DND-41 (cell line): Measurements from ENCODE around the gene P4HB.

Source experiments
- ATAC-seq: fragments of 200-7000 bp; cut with Tn5 transposase; 3 replicates; pipeline ENCODE4 v1.9.1; 2021; ENCODE audit warnings: low read depth; ENCODE audit not compliant: insufficient read depth
- DNase-seq: peaks from one replicate; pipeline ENCODE4 v3.0.0-alpha.2; 2020
- H2AFZ ChIP-seq: 2 replicates; pipeline ENCODE4 v1.6.0; 2012; ENCODE audit warnings: low read depth, low read length
- H3K27ac ChIP-seq: 2 replicates; pipeline ENCODE4 v1.5.1; 2012; ENCODE audit warnings: low read length, inconsistent platforms
- H3K27me3 ChIP-seq: fragments of 200-600 bp; sonication (generic); 2 replicates; pipeline ENCODE4 v1.6.0; 2012; ENCODE audit warnings: low read length, mild to moderate bottlenecking, inconsistent platforms; ENCODE audit not compliant: insufficient read depth, poor library complexity
- H3K36me3 ChIP-seq: 2 replicates; pipeline ENCODE4 v1.5.1; 2012; ENCODE audit warnings: low read length, inconsistent platforms; ENCODE audit not compliant: insufficient read depth
- H3K4me1 ChIP-seq: 2 replicates; pipeline ENCODE4 v1.5.1; 2012; ENCODE audit warnings: mild to moderate bottlenecking, low read length; ENCODE audit not compliant: insufficient read depth
- H3K4me2 ChIP-seq: 2 replicates; pipeline ENCODE4 v1.6.0; 2012; ENCODE audit warnings: mild to moderate bottlenecking, moderate library complexity, low read length, inconsistent platforms; ENCODE audit not compliant: insufficient read depth
- H3K4me3 ChIP-seq, 2 experiments: fragments of 200-600 bp in 1 of 2; shearing (Covaris generic) in 1 of 2; 2 replicates each; pipeline ENCODE4 v1.5.1; 2012 to 2016; ENCODE audit warnings: inconsistent platforms in 2 of 2, low read length in 2 of 2, mild to moderate bottlenecking in 2 of 2, low read depth in 1 of 2, moderate library complexity in 1 of 2
- H3K79me2 ChIP-seq: 2 replicates; pipeline ENCODE4 v1.6.0; 2012; ENCODE audit warnings: low read length, inconsistent platforms; ENCODE audit not compliant: insufficient read depth
- H3K9ac ChIP-seq: 2 replicates; pipeline ENCODE4 v1.6.0; 2012; ENCODE audit warnings: low read depth, mild to moderate bottlenecking, inconsistent platforms, low read length, moderate library complexity
- H3K9me3 ChIP-seq: 2 replicates; pipeline ENCODE4 v1.5.1; 2012; ENCODE audit warnings: low read length, moderate library complexity, mild to moderate bottlenecking, inconsistent platforms; ENCODE audit not compliant: insufficient read depth, severe bottlenecking
- H4K20me1 ChIP-seq: 2 replicates; pipeline ENCODE4 v1.6.0; 2012; ENCODE audit warnings: low read length; ENCODE audit not compliant: insufficient read depth
- EZH2 ChIP-seq: IDR thresholded peaks from 3 replicates; pipeline ENCODE4 v1.6.1; 2012; ENCODE audit warnings: borderline replicate concordance, low read depth, mild to moderate bottlenecking, moderate library complexity, low read length, inconsistent platforms; ENCODE audit not compliant: severe bottlenecking
- TF ChIP-seq, protein P1 (sequence below): IDR thresholded peaks from 2 replicates; pipeline ENCODE4 v1.5.1; 2012; ENCODE audit warnings: borderline replicate concordance, low read length, moderate library complexity, mild to moderate bottlenecking; ENCODE audit not compliant: poor library complexity, severe bottlenecking; ENCODE audit errors: extremely low read depth

P4HB gene

GRCh38 chr17:81901167-81902022 is 41.1 kb upstream of the P4HB start:
- H2AFZ ChIP-seq: no peak overlapping the region
- DNase-seq (no peak), ATAC-seq (no peak)
- no peaks in the 10 kb centered on the region for H3K9me3 ChIP-seq
- no peaks in the 10 kb centered on the region for H3K4me1 ChIP-seq
- H3K79me2 ChIP-seq: peaks cover 13% of the 10 kb centered on the region; the same call in 1 of the 2 replicates
- H3K9ac ChIP-seq: no peak overlapping the region
- H3K4me3 ChIP-seq: no peak overlapping the region
- peaks cover 77% of the 10 kb centered on the region for H3K36me3 ChIP-seq
- H4K20me1 ChIP-seq: peaks cover 8% of the 10 kb centered on the region; the same call in 1 of the 2 replicates
- H3K4me2 ChIP-seq: no peak overlapping the region
- H3K27ac ChIP-seq: no peak overlapping the region
- H3K27me3 ChIP-seq: no peaks in the 10 kb centered on the region
- no peak for TF ChIP-seq EZH2
- TF ChIP-seq, protein P1, sequence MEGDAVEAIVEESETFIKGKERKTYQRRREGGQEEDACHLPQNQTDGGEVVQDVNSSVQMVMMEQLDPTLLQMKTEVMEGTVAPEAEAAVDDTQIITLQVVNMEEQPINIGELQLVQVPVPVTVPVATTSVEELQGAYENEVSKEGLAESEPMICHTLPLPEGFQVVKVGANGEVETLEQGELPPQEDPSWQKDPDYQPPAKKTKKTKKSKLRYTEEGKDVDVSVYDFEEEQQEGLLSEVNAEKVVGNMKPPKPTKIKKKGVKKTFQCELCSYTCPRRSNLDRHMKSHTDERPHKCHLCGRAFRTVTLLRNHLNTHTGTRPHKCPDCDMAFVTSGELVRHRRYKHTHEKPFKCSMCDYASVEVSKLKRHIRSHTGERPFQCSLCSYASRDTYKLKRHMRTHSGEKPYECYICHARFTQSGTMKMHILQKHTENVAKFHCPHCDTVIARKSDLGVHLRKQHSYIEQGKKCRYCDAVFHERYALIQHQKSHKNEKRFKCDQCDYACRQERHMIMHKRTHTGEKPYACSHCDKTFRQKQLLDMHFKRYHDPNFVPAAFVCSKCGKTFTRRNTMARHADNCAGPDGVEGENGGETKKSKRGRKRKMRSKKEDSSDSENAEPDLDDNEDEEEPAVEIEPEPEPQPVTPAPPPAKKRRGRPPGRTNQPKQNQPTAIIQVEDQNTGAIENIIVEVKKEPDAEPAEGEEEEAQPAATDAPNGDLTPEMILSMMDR: no peak

- no peaks in the 10 kb centered on the region for H3K4me1 ChIP-seq
- H3K9ac ChIP-seq: no peak overlapping the region
- no peak for TF ChIP-seq EZH2
- peak; percentile 16; the same call in 1 of the 3 replicates for ATAC-seq
- H3K79me2 ChIP-seq: peaks cover 20% of the 10 kb centered on the region
- H4K20me1 ChIP-seq: peaks cover 8% of the 10 kb centered on the region; the same call in 1 of the 2 replicates
- no peaks in the 10 kb centered on the region for H3K9me3 ChIP-seq
- no peak overlapping the region for H2AFZ ChIP-seq
- H3K4me2 ChIP-seq: no peak overlapping the region
- H3K27me3 ChIP-seq: no peaks in the 10 kb centered on the region
- peaks cover 74% of the 10 kb centered on the region for H3K36me3 ChIP-seq
- no peak for DNase-seq
- H3K4me3 ChIP-seq: no peak overlapping the region
- H3K27ac ChIP-seq: no peak overlapping the region
These were observed 40.0 kb upstream of the P4HB start for GRCh38 chr17:81900181-81900820.

DNA sequence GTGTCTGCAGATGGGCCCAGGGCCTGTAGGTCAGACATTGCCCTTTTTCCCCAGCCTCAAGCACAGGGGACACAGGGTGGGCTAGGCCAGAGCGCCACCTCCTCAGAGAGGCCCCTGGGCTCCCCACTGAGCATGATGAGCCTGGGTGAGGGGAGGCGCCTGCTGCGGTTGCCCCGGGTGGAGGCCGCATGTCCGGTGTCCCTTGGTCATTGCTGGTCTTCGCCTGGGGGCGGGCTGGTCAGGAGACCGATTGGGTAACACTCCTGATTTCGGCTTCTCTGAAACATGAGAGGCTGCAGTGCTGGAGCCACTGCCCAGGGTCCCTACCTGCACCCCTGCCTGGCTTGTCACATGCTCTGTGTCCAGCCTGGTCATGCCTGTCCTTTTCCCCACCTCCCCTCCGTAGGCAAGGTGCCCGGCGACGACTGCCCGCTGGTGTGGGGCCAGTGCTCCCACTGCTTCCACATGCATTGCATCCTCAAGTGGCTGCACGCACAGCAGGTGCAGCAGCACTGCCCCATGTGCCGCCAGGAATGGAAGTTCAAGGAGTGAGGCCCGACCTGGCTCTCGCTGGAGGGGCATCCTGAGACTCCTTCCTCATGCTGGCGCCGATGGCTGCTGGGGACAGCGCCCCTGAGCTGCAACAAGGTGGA is 39.3 kb upstream of the P4HB start:
- Histone ChIP-seq H3K4me1 (no peaks in the 10 kb centered on the region), H3K27ac (no peak overlapping the region), H2AFZ (no peak overlapping the region), H3K9me3 (no peaks in the 10 kb centered on the region), H3K4me2 (no peak overlapping the region), H3K36me3 (peaks cover 73% of the 10 kb centered on the region), H3K79me2 (peaks cover 25% of the 10 kb centered on the region), H3K9ac (no peak overlapping the region), H3K27me3 (no peaks in the 10 kb centered on the region), H3K4me3 (no peak overlapping the region), H4K20me1 (peaks cover 8% of the 10 kb centered on the region; the same call in 1 of the 2 replicates)
- ATAC-seq: no peak
- TF ChIP-seq, protein P1: no peak
- no peak for TF ChIP-seq EZH2
- DNase-seq: no peak
